ENCODE results near the gene GPR25.
"Not testable (repeated sequence)": the region's sequence is repeated elsewhere in the genome, so short reads cannot be mapped to it uniquely, and the experiment has no call there.

Gene GPR25

GRCh38 chr1:200895801-200896530 lies 23.2 kb downstream of the GPR25 start:
- DNase-seq = no peak

- no peak for DNase-seq
Measured at GRCh38 chr1:200896531-200897196, 23.9 kb downstream of the GPR25 start.

- DNase-seq = no peak
Measured at GRCh38 chr1:200897259-200897658, 24.5 kb downstream of the GPR25 start.

GRCh38 chr1:200899015-200899386 lies 26.2 kb downstream of the GPR25 start:
- DNase-seq = no peak

- no peak for DNase-seq
Measured at GRCh38 chr1:200899451-200899915, 26.7 kb downstream of the GPR25 start.

GRCh38 chr1:200899954-200900867 lies 27.4 kb downstream of the GPR25 start:
- DNase-seq = no peak

GRCh38 chr1:200900877-200901276 lies 28.1 kb downstream of the GPR25 start:
- no peak for DNase-seq

- DNase-seq = no peak
Measured at GRCh38 chr1:200901350-200901749, 28.6 kb downstream of the GPR25 start.

- no peak for DNase-seq
Measured at GRCh38 chr1:200901796-200902444, 29.1 kb downstream of the GPR25 start.

GRCh38 chr1:200903793-200904192 lies 31.0 kb downstream of the GPR25 start:
- no peak for DNase-seq

- no peak for DNase-seq
Measured at GRCh38 chr1:200904772-200905171, 32.0 kb downstream of the GPR25 start.

- no peak for DNase-seq
Measured at GRCh38 chr1:200905411-200906052, 32.8 kb downstream of the GPR25 start.

- DNase-seq = no peak
Measured at GRCh38 chr1:200906491-200906890, 33.7 kb downstream of the GPR25 start.

- no peak for DNase-seq
Measured at GRCh38 chr1:200907611-200908097, 34.9 kb downstream of the GPR25 start.

GRCh38 chr1:200908191-200908868 lies 35.5 kb downstream of the GPR25 start:
- DNase-seq = no peak

GRCh38 chr1:200909071-200909470 lies 36.3 kb downstream of the GPR25 start:
- DNase-seq = no peak

- DNase-seq = no peak
Measured at GRCh38 chr1:200909757-200910239, 37.0 kb downstream of the GPR25 start.

GRCh38 chr1:200911361-200911760 lies 38.6 kb downstream of the GPR25 start:
- DNase-seq = no peak

GRCh38 chr1:200911936-200912335 lies 39.2 kb downstream of the GPR25 start:
- not testable (repeated sequence) for DNase-seq

- no peak for DNase-seq
Measured at GRCh38 chr1:200912737-200913407, 40.1 kb downstream of the GPR25 start.

- no peak for DNase-seq
Measured at GRCh38 chr1:200916152-200916551, 43.4 kb downstream of the GPR25 start.

Measured in activated gamma-delta T cell (primary cell).